ENCODE measurements around the gene POU2F1.
"Not testable (repeated sequence)": the region's sequence is repeated elsewhere in the genome, so short reads cannot be mapped to it uniquely, and the experiment has no call there.

The POU2F1 gene

DNA sequence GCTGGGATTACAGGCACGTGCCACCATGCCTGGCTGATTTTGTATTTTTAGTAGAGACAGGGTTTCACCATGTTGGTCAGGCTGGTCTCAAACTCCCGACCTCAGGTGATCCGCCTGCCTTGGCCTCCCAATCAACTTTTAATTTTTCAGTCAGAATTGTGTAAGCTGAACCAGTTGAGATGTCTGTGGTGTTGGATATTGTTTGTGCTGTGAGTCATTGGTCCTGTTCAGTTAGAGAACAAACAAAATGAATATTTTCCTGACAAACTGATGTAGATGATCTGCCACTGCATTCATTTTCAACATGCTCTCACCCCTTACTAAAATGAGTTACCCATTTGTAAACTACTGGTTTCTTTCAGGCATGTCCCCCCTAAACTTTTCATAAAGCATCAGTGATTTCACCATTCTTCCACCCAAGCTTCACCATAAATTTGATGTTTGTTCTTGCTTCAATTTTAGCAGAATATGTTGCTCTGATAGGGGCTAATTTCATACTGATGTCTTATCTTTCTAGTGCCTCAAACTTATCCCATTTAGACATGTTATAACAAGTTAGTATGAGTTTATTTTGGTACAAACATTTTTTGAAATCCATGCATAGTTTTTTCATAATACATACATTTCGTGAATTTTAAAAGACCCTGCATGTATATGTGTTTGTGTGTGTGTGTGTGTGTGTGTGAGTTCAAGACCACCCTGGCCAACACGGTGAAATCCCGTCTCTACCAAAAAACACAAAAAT lies 15.2 kb upstream of the POU2F1 start:
- DNase-seq (ENCODE audit: low spot score): not testable (repeated sequence)

DNA sequence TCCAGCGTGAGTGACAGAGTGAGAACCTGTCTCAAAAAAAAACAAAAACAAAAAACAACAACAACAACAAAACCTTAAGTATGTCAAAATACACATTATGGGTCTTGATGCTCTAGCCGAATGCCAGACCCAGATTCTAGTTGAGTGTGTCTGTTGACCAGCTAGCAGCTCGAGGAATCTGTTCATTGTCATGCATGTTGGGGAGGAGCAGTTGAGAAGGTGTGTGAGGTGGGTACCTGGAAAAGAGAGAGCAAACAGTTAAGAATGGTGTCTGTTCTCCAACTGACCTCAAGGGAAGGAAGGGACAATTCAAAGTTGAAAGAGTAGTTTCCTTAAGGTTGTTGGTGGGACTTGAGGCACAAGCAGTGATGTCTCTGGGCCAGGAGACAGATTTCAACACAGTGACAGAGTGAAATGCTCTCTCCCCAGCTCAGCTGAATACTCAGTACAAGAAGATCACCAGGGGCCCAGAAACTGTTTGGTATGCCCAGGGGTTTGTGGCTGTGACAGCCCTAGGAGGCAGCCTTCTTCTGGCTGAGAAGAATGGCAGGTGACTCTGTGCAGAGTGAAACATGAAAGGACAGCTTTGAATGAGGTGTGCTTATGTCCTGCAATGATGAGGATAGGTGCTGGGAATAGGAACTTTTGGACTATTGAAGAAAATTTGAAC lies 14.4 kb upstream of the POU2F1 start:
- DNase-seq (ENCODE audit: low spot score): no peak

DNA sequence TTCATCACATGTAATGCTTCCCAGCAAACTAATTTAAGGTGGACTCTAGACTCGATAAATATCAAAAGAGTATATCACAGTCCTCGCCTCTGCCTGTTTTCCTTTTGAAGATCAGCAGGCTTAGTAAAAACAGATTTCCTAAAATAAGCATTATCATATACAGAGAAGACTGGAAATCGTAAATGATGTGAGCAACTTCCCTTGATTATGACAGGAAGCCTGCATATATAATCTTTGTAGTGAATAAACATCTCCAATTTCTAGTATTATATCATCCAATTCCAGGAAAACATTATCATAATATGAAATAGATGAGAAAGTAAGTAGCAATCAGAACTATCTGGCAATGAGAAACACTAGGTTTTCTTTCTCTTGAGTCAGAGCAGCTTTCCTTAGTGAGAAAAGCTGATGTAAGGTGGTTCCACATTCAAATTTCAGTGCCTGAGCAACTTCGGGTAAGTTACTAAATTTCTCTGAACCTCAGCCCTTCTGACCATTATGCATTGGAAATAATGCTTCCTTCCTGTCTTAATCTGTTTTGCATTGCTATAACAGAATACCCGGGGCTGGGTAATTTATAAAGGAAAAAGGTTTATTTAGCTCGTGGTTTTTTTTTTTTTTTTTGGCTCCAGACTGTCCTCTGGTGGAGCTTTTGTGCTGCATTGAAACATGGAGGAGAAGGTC lies 12.6 kb upstream of the POU2F1 start:
- DNase-seq (ENCODE audit: low spot score): no peak

DNA sequence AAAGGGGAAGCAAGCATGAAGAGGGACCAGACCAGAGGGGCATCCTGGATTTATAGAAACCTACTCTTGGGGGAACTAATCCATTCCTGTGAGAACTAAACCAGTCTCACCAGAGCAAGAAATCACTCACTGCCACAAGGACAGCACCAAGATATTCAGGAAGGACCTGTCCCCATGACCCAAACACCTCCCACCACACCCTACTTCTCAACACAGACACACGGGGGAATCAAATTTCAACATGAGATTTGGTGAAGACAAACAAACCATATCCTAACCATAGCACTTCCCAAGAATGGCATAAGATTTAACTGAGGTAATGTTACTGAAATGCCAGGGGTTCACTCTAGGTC lies 12.1 kb upstream of the POU2F1 start:
- no peak for DNase-seq (ENCODE audit: low spot score)

DNA sequence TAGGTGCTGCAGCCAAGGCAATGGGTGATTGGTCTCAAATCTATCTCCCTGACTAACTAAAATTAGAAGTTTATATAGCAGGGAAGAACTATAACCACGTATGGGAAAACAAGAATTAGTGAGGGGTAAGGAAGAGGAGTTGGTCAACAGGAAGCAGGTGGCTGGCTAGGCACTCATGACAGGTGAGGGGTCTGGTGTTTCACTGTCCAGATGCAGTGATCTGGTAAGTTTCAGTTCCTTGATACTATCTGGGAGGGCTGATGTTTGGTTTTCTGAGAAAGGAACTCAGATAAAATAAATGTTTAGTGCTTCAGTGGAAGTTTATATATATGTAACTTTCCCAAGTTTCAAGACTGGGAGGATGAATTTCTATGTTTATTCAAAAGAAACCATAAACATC lies 11.6 kb upstream of the POU2F1 start:
- DNase-seq (ENCODE audit: low spot score): no peak

DNA sequence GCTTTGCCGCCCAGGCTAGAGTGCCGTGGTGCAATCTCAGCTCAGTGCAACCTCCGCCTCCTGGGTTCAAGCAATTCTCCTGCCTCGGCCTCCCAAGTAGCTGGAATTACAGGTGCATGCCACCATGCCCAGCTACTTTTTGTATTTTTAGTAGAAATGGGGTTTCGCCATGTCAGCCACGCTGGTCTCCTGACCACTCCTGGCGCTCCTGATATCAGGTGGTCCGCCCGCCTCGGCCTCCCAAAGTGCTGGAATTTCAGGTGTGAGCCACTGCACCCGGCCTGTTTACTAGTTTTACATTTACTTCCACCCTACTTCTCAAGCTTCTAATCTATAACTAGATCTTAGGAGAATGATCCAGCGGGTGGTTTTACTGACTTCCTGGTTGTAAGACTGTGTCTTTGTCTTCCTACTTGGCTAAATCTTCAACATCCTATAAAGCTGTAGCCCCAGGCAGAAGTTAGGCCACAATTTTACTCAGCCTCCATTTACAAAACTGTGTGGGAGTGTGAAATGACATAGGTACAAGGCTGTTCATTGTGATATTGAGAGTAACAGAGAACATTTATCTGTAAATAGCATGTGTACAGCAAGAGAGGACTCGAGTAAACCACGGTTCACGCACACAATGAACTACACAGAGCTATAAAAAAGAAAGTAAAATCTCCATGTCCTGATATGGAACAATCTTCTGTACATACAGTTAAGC lies 9.6 kb upstream of the POU2F1 start:
- DNase-seq (ENCODE audit: low spot score): no peak

DNA sequence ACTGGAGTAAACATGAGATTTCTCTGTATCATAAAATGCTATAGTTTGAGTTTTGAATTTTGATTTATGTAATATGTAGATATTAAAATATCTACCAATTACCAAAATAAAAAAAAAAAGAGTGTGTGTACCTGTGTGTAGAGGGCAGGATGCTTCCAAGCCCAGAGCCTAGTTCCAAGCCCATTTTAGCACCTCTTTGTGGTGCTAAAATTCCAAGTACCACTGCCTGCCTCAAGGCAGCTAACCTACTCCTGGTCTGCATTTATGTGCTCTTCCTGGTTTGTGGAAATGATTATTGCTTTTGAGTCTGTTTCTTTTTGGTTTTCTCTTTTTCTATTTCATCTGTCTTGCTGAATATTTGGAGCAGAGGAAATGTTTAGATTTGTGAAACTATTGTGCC lies 8.7 kb upstream of the POU2F1 start:
- DNase-seq (ENCODE audit: low spot score): no peak

DNA sequence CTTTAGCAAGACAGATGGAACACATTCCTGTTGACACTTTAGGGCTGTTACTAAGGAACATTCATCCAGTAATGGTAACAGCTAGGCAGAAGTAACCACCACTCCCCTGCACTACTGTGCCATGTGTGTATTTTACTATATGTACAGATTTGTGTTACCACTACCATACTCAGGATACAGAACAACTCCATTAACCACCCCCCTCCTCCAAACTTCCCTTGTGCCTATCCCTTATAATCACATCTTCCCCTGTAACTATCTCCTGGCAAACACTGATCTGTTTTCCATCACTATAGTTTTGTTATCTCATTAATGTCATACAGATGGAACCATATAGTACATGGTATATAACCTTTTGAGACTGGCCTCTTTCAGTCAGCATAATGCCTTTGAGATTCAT lies 3.9 kb upstream of the POU2F1 start:
- no peak for DNase-seq (ENCODE audit: low spot score)

DNA sequence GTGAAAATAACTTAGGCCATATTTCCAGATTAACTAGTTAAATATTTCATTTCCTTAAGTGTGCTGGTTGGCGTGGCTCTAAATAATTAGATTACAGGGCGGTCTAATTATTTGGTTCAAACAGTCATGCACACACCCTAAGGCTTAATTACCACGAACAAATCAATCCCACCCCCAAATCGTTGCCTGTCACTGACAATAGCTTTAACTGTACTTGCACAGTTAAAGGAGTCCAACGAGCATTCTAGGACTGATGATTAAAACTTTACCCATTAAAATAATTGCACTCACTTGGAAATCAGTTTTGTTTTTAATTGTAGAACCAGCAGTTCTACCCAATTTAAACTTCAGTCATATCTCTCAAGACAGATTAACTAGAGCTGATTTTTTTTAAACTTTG lies 1.5 kb upstream of the POU2F1 start:
- no peak for DNase-seq (ENCODE audit: low spot score)

DNA sequence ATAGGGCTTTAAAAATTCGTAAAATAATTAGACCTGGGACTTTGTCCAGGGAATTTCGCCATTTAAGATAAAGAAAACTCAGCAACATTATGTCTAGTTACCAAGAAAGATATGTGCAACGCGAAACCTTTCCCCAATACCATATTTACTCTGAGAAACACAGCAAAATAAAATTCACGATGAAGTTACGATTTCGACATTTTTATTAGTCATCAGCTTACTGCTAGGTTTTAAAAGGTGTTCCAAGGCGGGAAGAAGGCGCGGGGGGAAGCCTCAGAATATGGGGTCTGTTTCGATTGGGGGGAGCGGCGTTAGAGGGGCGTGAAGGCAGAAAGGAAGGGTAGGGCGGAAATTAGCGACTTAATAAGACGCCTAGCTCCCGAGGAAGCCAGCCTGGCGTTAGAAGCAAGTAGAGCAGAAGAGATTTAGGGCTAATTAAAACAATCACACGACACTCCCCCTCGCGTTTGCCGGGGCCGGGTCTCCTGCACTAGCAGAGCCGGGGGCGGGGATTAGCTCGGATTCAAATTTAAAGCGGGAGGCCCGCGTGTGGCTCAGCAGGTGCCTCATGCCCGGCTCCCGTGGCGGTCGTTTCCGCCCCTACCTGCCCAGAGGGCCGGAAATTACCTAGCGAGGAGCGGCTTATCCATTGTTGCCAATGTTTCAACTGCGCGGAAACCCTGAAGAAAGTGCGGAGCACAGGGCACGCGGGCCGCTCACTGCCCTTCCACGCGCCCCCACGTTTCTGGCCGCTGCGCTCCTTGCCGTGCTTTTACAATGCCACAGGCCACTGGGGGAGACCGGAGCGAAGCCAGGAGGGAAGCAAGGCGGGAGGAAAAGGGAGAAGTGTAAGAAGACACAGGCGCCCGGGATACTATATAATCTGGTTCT lies 795 bp upstream of the POU2F1 start:
- DNase-seq (ENCODE audit: low spot score): peak; percentile 31

DNA sequence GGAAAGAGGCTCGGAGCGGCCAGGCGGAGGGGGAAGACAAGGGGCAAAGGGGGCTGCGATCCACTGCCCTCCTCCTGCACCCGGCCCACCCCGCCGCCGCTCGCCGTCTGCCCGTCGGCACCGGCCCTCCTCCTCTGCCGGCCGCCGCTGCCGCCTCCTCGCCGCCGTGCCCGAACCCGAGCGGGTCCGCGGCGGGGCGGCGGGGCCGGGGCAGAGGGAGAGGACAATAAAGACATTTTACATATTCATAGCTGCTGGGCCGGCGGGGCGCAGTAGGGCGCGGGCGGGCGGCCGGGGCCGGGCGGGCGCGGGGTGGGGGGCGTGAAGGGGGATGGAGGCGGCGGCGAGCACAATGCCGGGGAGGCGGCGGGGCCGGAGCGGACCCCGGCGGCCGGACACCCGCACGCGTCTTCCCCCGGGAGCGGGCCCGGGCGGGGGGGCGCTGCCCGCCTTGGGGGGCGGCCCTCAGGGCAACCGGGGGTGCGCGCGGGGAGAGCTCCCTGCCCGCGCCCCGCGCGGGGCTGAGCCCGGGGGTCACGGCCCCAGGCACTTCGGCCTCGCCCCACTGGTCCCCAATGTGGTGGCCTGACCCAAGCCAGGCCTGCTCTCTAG lies 546 bp downstream of the POU2F1 start:
- DNase-seq (ENCODE audit: low spot score): no peak

DNA sequence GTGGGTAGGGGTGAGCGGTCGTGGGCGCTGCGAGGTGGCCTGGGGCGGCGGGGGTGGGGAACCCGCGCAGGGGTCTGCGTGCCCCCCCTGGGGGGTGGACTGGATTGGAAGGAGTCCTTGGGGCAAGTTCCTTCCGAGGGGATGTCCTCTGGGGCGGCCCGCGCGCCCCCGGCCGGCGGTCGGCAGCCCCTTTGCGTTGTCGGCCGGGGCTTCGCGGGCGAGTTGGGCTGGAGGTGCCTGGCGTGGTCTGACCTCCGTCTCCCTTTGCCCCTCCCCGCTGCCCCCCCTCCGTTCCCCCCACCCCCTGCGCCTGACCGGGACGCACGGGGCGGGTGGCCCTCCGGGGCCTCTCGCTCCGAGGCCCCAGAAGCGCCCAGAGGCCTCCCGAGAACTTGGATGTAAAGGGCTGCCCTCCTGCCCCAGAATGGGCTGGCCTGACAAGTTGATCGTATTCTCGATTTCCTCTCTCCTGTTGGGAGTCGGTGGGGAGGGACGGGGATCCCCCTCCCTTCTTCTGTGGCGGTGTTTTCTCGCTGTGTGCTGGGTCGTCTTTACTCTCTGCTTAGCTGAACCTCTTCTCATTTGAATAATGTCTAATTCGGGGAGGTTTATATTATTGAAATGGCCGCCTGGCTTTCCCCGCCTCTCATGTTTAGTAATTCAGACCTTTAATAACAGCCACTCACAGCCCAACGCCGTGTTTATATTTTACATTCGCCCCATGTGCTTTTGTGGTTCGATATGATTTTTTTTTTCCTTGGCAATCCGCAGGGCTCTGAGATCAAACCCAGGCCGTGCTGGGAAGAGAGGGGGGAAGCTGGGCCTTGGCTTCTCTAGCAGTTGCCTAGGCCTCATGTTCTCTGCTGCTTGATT lies 1.3 kb downstream of the POU2F1 start:
- no peak for DNase-seq (ENCODE audit: low spot score)

DNA sequence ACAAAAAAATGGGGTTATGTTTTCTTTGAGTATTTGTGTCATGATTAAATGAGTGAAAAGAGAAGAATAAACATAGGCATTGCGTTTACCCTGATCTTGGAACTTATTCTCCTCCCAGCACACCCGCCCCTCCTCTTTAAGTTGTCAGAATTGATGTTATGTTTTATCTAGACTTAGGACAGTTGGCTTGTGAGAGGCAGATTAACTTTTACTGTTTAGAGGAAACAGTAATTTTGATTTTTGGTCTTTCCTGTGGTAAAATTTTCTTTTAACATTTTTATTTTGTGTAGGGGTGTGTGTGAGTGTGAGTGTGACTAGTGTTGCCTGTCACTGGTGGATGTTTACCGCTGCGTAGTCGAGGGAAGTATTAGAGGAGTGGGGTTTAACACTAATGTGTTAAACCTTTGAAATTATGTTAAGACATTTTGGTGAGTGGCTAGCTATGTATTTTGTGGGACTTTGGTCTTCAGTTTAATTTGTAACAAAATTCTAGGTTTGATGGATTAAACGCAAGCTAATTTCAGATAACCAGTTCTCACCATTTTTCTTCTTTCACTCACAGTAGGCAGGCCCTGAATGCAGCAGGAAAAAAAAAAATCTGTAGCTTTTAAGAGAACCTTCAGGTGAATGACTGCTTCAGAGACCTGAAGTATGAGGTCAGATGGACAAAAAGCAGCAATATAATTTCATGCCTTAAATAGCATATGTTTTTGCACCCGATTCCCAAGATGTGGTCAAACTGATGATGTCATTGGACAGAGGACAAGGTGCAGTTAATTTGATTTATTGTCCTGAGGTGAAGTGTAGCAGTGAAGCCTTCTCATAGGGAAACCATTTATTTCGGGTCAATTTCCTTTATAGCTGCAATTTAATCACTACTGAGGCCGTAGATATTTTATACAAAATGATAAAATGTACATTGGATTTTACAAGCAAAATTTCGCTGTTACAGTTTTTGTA lies 2.7 kb downstream of the POU2F1 start:
- DNase-seq (ENCODE audit: low spot score): no peak

DNA sequence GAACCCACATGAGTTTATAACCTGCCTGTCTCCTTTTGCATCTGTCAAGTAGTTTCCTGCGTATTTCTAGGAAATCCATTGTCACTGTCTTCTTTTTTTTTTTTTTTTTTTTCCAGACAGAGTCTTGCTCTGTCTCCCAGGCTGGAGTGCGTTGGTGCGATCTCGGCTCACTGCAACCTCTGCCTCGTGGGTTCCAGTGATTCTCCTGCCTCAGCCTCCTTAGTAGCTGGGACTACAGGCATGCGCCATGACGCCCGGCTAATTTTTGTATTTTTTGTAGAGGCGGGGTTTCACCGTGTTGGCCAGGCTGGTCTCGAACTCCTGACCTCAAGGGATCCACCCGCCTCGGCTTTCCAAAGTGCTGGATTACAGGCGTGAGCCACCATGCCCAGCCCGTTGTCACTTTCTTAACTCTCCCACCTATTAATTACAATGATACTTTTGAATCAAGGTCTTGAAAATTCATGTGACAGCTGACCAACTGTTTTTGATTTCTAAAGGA lies 4.1 kb downstream of the POU2F1 start:
- not testable (repeated sequence) for DNase-seq (ENCODE audit: low spot score)

DNA sequence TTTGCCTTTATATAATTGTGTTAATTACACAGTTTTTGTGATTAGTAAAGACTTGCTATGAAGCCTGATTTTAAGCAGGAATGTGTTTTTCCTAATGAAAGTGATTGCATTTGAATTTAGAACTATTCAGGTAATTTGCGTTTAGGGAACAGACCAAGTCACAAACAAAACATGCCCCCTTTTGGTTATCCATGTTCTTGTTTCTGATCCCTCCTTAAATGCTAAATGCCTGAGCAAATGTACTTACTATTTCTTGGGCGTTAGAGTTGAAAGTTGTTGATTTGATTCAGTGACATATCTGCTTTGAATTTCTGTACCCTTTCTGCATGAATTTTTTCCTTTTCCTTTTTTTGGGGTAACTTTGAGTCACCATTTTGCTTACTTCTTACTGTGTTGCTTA lies 5.2 kb downstream of the POU2F1 start:
- DNase-seq (ENCODE audit: low spot score): no peak

DNA sequence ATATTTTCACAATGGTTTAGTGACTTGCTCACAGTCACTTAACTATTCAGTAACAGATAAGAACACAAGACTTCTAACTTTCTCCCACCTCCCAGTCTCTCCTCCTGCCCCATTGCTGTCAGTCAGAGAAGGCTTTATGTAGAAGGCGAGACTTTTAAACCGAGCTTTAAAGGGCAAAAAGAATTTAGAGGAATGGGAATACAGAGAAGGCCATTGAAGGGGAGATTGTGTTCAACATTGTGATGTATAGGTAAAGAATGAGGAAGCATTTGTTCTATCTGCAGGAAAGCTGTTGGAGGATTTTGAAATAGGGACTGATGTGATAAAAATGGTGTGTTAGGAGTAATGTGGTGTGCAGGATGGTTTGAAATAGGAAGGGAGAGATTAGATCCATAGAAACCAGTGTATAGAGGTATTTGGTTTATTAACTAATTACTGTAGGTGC lies 7.3 kb downstream of the POU2F1 start:
- DNase-seq (ENCODE audit: low spot score): no peak

DNA sequence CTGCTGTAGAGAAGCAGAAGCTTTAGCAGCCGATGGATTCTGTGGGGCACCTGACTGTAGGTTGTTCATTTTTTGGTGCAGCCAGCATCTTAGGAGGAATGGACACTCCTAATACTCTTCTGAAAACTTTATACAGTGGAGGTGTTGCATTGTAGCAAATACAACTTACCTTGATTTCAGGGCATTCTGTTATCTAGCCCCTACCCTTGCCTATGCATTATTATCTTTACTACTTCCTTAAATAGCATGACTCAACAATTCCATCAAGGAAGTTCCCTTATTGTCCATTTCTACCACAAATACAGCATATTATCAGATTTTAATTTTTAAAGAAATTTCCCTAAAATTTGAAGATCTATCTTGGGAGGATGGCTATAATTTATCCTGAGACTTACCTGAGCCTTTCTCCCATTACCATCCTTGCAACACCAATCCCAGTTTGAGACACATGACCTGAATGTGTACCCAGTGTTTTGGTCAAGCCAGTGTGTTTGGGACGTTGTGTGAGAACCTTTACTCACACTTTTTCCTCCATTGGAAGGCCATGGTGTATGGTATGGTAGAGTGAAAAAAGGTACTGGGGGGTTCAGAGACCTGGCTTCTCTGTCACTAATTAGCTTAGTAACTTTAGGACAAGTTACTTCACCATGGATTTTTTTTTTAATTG lies 9.2 kb downstream of the POU2F1 start:
- no peak for DNase-seq (ENCODE audit: low spot score)

DNA sequence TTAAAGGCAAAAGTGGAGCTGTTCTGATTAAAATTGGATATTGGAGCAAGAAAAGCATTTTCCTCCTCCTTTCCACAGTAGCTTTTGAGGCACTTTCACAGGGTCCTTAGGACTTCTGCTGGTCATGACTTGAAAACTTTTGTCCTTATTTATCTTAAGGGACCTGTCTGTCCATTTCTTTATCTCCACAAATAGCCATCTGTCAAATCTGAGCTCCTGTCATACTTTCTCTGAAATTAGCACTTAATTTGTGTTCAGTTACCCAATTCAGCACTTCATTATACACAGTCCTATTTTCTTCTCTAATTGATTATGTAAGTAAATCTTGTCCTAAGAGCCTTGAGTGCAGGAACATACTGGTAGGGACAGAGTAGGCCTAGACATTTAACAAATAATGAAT lies 9.8 kb downstream of the POU2F1 start:
- DNase-seq (ENCODE audit: low spot score): no peak

All from HuH-7.5 (cell line).